Right atrium auricular region (tissue), 2 donors: ENCODE measurements around the gene WDTC1. TPM values are rescaled to one million over a fixed set of nuclear protein-coding genes. Genes with fewer than 3 reads are reported as not detected.
"Not testable (repeated sequence)": the region's sequence is repeated elsewhere in the genome, so short reads cannot be mapped to it uniquely, and the experiment has no call there.

ENCODE experiments used
- DNase-seq: peaks from one replicate; pipeline ENCODE4 v3.0.0-alpha.2; 2019; ENCODE audit warnings: low spot score
- H3K27ac ChIP-seq, 2 donors: fragments of 200-600 bp; sonication (generic); 1 replicate in 1 of 2; 2 replicates in 1 of 2; pipeline ENCODE4 v1.5.1; 2016 to 2019
- H3K27me3 ChIP-seq, 2 donors: fragments of 200-600 bp; sonication (generic); one replicate each; pipeline versions ENCODE4 v1.5.1 to v1.6.0; 2017 to 2019
- H3K36me3 ChIP-seq: fragments of 200-600 bp; sonication (generic); one replicate; pipeline ENCODE4 v1.5.1; 2016
- H3K4me1 ChIP-seq, 2 donors: fragments of 200-600 bp; sonication (generic); one replicate each; pipeline versions ENCODE4 v1.5.1 to v1.6.0; 2017 to 2019
- H3K4me3 ChIP-seq, 2 donors: fragments of 200-600 bp; sonication (generic); 1 replicate in 1 of 2; 2 replicates in 1 of 2; pipeline ENCODE4 v1.5.1; 2017 to 2019; ENCODE audit warnings: mild to moderate bottlenecking in 1 of 2, moderate library complexity in 1 of 2
- H3K9me3 ChIP-seq, 2 donors: fragments of 200-600 bp; sonication (generic); one replicate each; pipeline ENCODE4 v1.5.1; 2019
- total RNA-seq, 2 donors: library from RNA; depleted of rRNA; stranded (reverse); fragments of >200 nt; gene quantifications; one replicate each; pipeline ENCODE4 v1.1.0, GENCODE V29; 2016
- TF ChIP-seq, protein P1 (sequence below), 2 donors: fragments of 200-600 bp; sonication (generic); IDR thresholded peaks; one replicate each; pipeline ENCODE4 v1.5.1; 2019; ENCODE audit warnings: antibody characterized with exemption in 2 of 2

WDTC1 gene
- total RNA-seq, 2 donors from 2014 or later = 52.0 to 77.9 TPM

DNA sequence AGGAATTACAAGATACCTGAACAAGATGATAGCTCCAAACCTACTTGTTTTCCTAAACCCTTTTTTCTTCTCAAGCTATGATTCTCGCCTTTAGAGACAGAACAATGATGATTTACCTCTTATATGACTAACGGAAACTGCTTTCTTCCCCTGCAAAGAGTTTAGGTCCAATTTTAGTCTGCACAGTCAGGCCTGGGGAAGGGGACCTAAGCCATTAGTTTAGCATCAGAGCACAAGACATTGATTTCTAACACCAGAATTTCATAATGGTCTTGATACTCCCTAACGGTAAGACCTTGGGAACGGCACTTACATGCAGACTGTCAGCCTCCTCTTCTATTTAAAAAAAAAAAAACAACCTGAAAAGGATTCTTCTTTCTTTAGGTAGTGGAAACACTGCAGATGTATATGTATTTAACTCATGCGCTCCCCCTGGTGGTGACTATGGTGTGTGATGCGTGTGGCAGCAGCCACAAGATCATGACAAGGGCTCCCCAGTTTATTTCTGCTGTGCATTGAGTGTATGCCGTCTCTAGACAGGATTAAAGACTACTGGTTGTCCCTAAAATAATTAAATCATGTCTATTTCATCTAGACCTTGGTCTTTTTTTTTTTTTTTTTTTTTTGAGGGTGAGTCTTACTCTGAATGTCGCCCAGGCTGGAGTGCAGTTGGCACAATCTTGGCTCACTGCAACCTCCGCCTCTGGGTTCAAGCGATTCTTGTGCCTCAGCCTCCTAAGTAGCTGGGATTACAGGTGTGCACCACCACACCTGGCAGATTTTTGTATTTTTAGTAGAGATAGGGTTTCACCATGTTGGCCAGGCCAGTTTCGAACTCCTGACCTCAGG, 50.2 kb downstream of the WDTC1 start:
- Histone ChIP-seq H3K4me3 (no peak overlapping the region), H3K27me3 (no peaks in the 10 kb centered on the region), H3K9me3 (no peaks in the 10 kb centered on the region), H3K36me3 (peaks cover 33% of the 10 kb centered on the region), H3K4me1 (no peaks in the 10 kb centered on the region), H3K27ac (no peak overlapping the region)
- peak; percentile 82 for DNase-seq
- TF ChIP-seq, protein P1, sequence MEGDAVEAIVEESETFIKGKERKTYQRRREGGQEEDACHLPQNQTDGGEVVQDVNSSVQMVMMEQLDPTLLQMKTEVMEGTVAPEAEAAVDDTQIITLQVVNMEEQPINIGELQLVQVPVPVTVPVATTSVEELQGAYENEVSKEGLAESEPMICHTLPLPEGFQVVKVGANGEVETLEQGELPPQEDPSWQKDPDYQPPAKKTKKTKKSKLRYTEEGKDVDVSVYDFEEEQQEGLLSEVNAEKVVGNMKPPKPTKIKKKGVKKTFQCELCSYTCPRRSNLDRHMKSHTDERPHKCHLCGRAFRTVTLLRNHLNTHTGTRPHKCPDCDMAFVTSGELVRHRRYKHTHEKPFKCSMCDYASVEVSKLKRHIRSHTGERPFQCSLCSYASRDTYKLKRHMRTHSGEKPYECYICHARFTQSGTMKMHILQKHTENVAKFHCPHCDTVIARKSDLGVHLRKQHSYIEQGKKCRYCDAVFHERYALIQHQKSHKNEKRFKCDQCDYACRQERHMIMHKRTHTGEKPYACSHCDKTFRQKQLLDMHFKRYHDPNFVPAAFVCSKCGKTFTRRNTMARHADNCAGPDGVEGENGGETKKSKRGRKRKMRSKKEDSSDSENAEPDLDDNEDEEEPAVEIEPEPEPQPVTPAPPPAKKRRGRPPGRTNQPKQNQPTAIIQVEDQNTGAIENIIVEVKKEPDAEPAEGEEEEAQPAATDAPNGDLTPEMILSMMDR (IDR thresholded peaks at IDR 0.05) = peak; percentile 85 to 87

DNA sequence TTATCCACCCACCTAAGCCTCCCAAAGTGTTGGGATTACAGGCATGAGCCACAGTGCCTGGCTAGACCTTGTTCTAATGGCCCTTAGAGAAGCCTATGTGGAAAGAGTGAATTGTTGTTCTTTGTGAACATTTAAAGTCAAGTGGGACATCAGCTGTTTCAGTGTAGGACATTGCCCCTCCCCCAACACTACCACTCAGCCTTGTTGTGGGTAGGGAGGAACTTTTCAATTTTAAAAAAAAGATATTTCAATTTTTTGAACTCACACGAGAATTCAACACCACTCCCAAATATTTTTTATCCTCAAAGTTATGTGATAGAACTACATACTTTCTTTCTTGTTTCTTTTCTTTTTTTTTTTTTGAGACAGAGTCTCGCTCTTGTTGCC, 50.8 kb downstream of the WDTC1 start:
- no peaks in the 10 kb centered on the region for H3K9me3 ChIP-seq
- H3K27me3 ChIP-seq = no peaks in the 10 kb centered on the region
- no peak overlapping the region for H3K4me3 ChIP-seq
- H3K36me3 ChIP-seq = peaks cover 34% of the 10 kb centered on the region
- DNase-seq = no peak
- TF ChIP-seq, protein P1 (IDR thresholded peaks at IDR 0.05) = no peak
- no peak overlapping the region for H3K27ac ChIP-seq
- no peaks in the 10 kb centered on the region for H3K4me1 ChIP-seq

DNA sequence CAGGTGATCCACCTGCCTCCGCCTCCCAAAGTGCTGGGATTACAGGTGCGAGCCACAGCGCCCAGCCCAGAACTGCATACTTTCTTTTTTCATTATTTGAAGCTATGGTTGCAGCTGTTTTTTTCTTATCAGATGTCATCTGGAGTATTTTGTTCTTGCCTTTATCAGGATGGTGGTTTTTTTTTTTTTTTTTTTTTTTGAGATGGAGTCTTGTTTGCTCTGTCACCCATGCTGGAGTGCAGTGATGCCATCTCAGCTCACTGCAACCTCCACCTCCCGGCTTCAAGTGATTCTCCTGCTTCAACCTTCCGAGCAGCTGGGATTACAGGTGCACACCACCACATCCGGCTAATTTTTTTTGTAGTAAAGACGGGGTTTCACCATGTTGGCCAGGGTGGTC, 51.4 kb downstream of the WDTC1 start:
- H3K4me1 ChIP-seq, H3K27me3 ChIP-seq, H3K4me3 ChIP-seq, DNase-seq, H3K9me3 ChIP-seq, H3K27ac ChIP-seq: not testable (repeated sequence)
- peaks cover 39% of the 10 kb centered on the region for H3K36me3 ChIP-seq

DNA sequence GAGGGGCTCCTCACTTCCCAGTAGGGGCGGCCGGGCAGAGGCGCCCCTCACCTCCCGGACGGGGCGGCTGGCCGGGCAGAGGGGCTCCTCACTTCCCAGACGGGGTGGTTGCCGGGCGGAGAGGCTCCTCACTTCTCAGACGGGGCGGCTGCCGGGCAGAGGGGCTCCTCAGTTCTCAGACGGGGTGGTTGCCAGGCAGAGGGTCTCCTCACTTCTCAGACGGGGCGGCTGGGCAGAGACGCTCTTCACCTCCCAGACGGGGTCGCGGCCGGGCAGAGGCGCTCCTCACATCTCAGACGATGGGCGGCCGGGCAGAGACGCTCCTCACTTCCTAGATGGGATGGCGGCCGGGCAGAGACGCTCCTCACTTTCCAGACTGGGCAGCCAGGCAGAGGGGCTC, 54.7 kb downstream of the WDTC1 start:
- not testable (repeated sequence) for DNase-seq, H3K27ac ChIP-seq

DNA sequence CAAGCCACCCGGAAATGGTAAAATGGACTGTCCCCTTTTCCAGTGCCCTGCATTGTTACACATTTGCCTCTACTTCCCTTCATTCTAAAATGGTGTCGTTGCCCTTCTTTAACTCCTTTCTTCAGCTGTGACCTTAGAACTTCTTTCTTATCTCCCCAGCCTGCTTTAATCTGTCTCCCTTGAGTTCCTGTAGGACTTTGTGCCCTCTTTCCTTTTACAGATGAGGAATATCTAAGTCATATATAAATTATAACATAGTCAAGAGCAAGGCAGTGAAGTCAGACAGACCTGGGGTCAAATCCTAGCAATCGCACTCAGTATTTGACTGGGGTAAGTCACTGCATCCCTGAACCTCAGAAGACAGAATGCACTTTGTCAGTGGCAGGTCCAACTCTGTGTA, 56.1 kb downstream of the WDTC1 start:
- Histone ChIP-seq H3K4me1 (no peaks in the 10 kb centered on the region), H3K27me3 (no peaks in the 10 kb centered on the region), H3K36me3 (peaks cover 55% of the 10 kb centered on the region), H3K9me3 (no peaks in the 10 kb centered on the region), H3K27ac (no peak overlapping the region), H3K4me3 (no peak overlapping the region)
- DNase-seq = no peak
- TF ChIP-seq, protein P1 (IDR thresholded peaks at IDR 0.05) = no peak

More for the DNA sequence above, 54.7 kb downstream of the WDTC1 start:
- H3K27me3 ChIP-seq, H3K4me1 ChIP-seq, H3K4me3 ChIP-seq, H3K9me3 ChIP-seq: not testable (repeated sequence)
- peaks cover 47% of the 10 kb centered on the region for H3K36me3 ChIP-seq

DNA sequence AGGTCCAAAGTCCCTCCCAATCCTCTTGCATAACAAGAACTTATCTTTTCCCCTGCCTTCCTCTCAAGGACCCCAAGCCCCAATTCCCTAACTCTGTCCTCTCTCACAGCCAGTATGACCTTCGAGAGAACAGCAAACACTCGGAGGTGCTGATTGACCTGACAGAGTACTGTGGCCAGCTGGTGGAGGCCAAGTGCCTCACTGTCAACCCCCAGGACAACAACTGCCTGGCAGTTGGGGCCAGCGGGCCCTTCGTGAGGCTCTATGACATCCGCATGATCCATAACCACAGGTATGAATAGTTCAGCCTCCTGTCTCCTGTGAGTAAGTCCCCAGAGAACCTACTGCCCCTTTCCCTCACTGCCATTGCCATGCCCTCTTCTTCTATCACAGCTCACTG, 57.7 kb downstream of the WDTC1 start:
- peak; percentile 30 for DNase-seq
- Histone ChIP-seq H3K4me1 (no peaks in the 10 kb centered on the region), H3K27ac (peak overlapping the region in 1 of 2 donors; percentile 1), H3K9me3 (no peaks in the 10 kb centered on the region), H3K4me3 (no peak overlapping the region), H3K27me3 (no peaks in the 10 kb centered on the region), H3K36me3 (peaks cover 59% of the 10 kb centered on the region)
- TF ChIP-seq, protein P1 (IDR thresholded peaks at IDR 0.05) = no peak

DNA sequence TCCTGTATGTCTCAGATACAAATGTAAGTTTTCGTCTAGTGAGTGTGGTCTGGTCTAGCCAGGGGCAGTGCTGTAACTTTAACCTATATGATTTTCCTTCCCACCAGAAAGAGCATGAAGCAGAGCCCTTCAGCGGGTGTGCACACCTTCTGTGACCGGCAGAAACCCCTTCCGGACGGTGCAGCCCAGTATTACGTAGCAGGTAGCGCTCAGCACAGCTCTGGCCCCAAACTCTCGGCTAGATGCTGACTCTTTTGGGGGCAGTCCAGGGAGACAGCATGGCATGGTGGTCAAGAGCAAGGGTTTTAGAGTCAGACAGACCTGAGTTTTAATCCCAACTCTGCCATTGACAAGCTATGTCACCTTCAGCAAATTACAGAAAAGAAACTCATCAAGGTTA, 59.5 kb downstream of the WDTC1 start:
- TF ChIP-seq, protein P1 (IDR thresholded peaks at IDR 0.05) = no peak
- peaks cover 69% of the 10 kb centered on the region for H3K36me3 ChIP-seq

More for the DNA sequence above, 59.5 kb downstream of the WDTC1 start:
- peak; percentile 9 for DNase-seq
- H3K4me1 ChIP-seq = peaks cover 0 to 12% of the 10 kb centered on the region in 2 donors
- no peak overlapping the region for H3K4me3 ChIP-seq
- no peaks in the 10 kb centered on the region for H3K9me3 ChIP-seq
- no peaks in the 10 kb centered on the region for H3K27me3 ChIP-seq
- no peak overlapping the region for H3K27ac ChIP-seq
